Measurements from ENCODE around the gene RET. TPM values are rescaled to one million over a fixed set of nuclear protein-coding genes. Genes with fewer than 3 reads are reported as not detected.

Gene RET
- total RNA-seq, 4 donors from 2014 or later, result 0.51 to 1.2 (median 0.62) TPM

GRCh38 chr10:43064331-43065075, 12.4 kb upstream of the RET start:
- Histone ChIP-seq H3K36me3 (no peaks in the 10 kb centered on the region), H3K4me3 (no peak overlapping the region), H3K27me3 (no peaks in the 10 kb centered on the region), H3K4me1 (no peaks in the 10 kb centered on the region), H3K27ac (no peak overlapping the region), H3K9me3 (no peaks in the 10 kb centered on the region)
- no peak for ATAC-seq
- no peak for DNase-seq
- TF ChIP-seq CTCF (IDR thresholded peaks at IDR 0.05 in 4 of 5, conservative IDR thresholded peaks at IDR 0.05 in 1 of 5) (no peak), POLR2A (IDR thresholded peaks at IDR 0.05) (no peak)
- intact Hi-C loops (cut with DNase I; ENCODE audit: low total_unique reads) (no loop called here), in situ Hi-C loops (cut with MboI; ENCODE audit: low sequenced_read_pairs in 4 of 4) (no loop called here)

- intact Hi-C loops (cut with DNase I; ENCODE audit: low total_unique reads), result no loop called here
- in situ Hi-C loops (cut with MboI; ENCODE audit: low sequenced_read_pairs in 4 of 4), result no loop called here
- ATAC-seq, result no peak
Observed at GRCh38 chr10:43065234-43065633, 11.6 kb upstream of the RET start.

GRCh38 chr10:43065761-43066160, 11.1 kb upstream of the RET start:
- in situ Hi-C loops (cut with MboI; ENCODE audit: low sequenced_read_pairs in 4 of 4), result no loop called here
- H3K27me3 ChIP-seq, result no peaks in the 10 kb centered on the region
- TF ChIP-seq CTCF (IDR thresholded peaks at IDR 0.05 in 4 of 5, conservative IDR thresholded peaks at IDR 0.05 in 1 of 5) (no peak), POLR2A (IDR thresholded peaks at IDR 0.05) (no peak)
- no peak overlapping the region for H3K4me3 ChIP-seq
- no peaks in the 10 kb centered on the region for H3K9me3 ChIP-seq
- intact Hi-C loops (cut with DNase I; ENCODE audit: low total_unique reads), result no loop called here
- H3K27ac ChIP-seq, result no peak overlapping the region
- H3K4me1 ChIP-seq, result no peaks in the 10 kb centered on the region
- no peaks in the 10 kb centered on the region for H3K36me3 ChIP-seq
- ATAC-seq, result no peak
- DNase-seq, result no peak

More at GRCh38 chr10:43065234-43065633, 11.6 kb upstream of the RET start:
- no peak overlapping the region for H3K27ac ChIP-seq
- DNase-seq, result no peak
- H3K4me1 ChIP-seq, result no peaks in the 10 kb centered on the region
- H3K36me3 ChIP-seq, result no peaks in the 10 kb centered on the region
- H3K9me3 ChIP-seq, result no peaks in the 10 kb centered on the region
- H3K27me3 ChIP-seq, result no peaks in the 10 kb centered on the region
- TF ChIP-seq POLR2A (IDR thresholded peaks at IDR 0.05), result no peak
- no peak for TF ChIP-seq CTCF (IDR thresholded peaks at IDR 0.05 in 4 of 5, conservative IDR thresholded peaks at IDR 0.05 in 1 of 5)
- no peak overlapping the region for H3K4me3 ChIP-seq

- in situ Hi-C loops (cut with MboI; ENCODE audit: low sequenced_read_pairs in 4 of 4), result no loop called here
Observed at GRCh38 chr10:43066481-43066880, 10.4 kb upstream of the RET start.

More at GRCh38 chr10:43066481-43066880, 10.4 kb upstream of the RET start:
- Histone ChIP-seq H3K9me3 (no peaks in the 10 kb centered on the region), H3K36me3 (no peaks in the 10 kb centered on the region), H3K4me1 (no peaks in the 10 kb centered on the region), H3K4me3 (no peak overlapping the region), H3K27ac (no peak overlapping the region), H3K27me3 (no peaks in the 10 kb centered on the region)
- intact Hi-C loops (cut with DNase I; ENCODE audit: low total_unique reads), result no loop called here
- DNase-seq (no peak), ATAC-seq (no peak)
- no peak for TF ChIP-seq POLR2A (IDR thresholded peaks at IDR 0.05)
- no peak for TF ChIP-seq CTCF (IDR thresholded peaks at IDR 0.05 in 4 of 5, conservative IDR thresholded peaks at IDR 0.05 in 1 of 5)
